ENCODE data around the gene NVL.

Gene NVL

DNA sequence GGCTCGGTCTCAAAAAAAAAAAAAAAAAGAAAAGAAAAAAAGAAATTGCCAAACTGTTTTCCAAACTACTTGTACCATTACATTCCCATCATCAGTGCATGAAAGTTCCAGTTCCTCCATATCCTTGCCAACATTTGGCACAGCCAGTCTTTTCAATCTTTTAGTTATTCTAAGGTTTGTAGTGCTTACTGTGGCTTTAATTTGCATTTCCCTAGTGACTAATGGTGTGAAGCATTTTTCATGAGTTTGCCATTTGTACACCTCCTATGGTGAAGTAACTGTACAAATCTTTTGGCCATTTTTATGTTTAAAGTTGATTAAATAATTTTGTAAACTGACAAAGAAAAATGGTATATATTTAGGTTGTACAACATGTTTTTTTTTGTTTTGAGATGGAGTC, 76.3 kb downstream of the NVL start:
- no peak overlapping the region for H3K27ac ChIP-seq (ENCODE audit: extremely low read depth, low read depth, low read length)
- H3K4me1 ChIP-seq (ENCODE audit: control insufficient read depth, insufficient read depth, low read length) = no peaks in the 10 kb centered on the region
- ChIA-PET CTCF (interaction anchor here (0.6 to 0.7 kb wide), 2 partner anchors 22 to 97 kb away, joined by 3 to 4 read pairs; no protein-coding TSS in a partner anchor), POLR2A (no interaction called here)
- TF ChIP-seq ZNF223 (tag by site-specific recombination; IDR thresholded peaks at IDR 0.05) = no peak
- TF ChIP-seq, protein P1, sequence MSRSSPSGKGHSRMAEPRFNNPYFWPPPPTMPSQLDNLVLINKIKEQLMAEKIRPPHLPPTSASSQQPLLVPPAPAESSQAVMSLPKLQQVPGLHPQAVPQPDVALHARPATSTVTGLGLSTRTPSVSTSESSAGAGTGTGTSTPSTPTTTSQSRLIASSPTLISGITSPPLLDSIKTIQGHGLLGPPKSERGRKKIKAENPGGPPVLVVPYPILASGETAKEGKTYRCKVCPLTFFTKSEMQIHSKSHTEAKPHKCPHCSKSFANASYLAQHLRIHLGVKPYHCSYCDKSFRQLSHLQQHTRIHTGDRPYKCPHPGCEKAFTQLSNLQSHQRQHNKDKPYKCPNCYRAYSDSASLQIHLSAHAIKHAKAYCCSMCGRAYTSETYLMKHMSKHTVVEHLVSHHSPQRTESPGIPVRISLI (tag by site-specific recombination; IDR thresholded peaks at IDR 0.05) = 0 out of 2 replicates have a peak, but pooled peaks have one; percentile 11
- H3K4me3 ChIP-seq (ENCODE audit: low read depth, low read length) = no peak overlapping the region
- H3K36me3 ChIP-seq (ENCODE audit: control insufficient read depth in 2 of 2, insufficient read depth in 1 of 2, low read length in 2 of 2) = peaks cover 16 to 33% of the 10 kb centered on the region in 2 experiments
- H3K9me3 ChIP-seq (ENCODE audit: control insufficient read depth, insufficient read depth, low read depth, low read length) = no peaks in the 10 kb centered on the region

GRCh38 chr1:224252479-224252878, 77.5 kb downstream of the NVL start:
- Histone ChIP-seq H3K36me3 (ENCODE audit: control insufficient read depth in 2 of 2, insufficient read depth in 1 of 2, low read length in 2 of 2) (peaks cover 28 to 31% of the 10 kb centered on the region in 2 experiments), H3K4me3 (ENCODE audit: low read depth, low read length) (no peak overlapping the region), H3K4me1 (ENCODE audit: control insufficient read depth, insufficient read depth, low read length) (no peaks in the 10 kb centered on the region), H3K9me3 (ENCODE audit: control insufficient read depth, insufficient read depth, low read depth, low read length) (no peaks in the 10 kb centered on the region), H3K27ac (ENCODE audit: extremely low read depth, low read depth, low read length) (no peak overlapping the region)
- TF ChIP-seq OVOL3 (tag by site-specific recombination; IDR thresholded peaks at IDR 0.05) (no peak), ZNF292 (tag by site-specific recombination; IDR thresholded peaks at IDR 0.05; ENCODE audit: borderline replicate concordance, low read depth) (no peak), AEBP2 (tag by site-specific recombination; IDR thresholded peaks at IDR 0.05; ENCODE audit: borderline replicate concordance) (no peak), ATF2 (tag by site-specific recombination; IDR thresholded peaks at IDR 0.05; ENCODE audit: low read depth) (no peak), GLIS2 (tag by site-specific recombination; IDR thresholded peaks at IDR 0.05) (no peak), ZNF600 (tag by site-specific recombination; IDR thresholded peaks at IDR 0.05) (no peak), ZNF785 (tag by site-specific recombination; IDR thresholded peaks at IDR 0.05) (no peak), ZNF521 (tag by site-specific recombination; IDR thresholded peaks at IDR 0.05) (no peak), ZNF629 (tag by site-specific recombination; IDR thresholded peaks at IDR 0.05) (no peak), ZNF138 (tag by site-specific recombination; IDR thresholded peaks at IDR 0.05; ENCODE audit: borderline replicate concordance) (no peak), ZNF473 (tag by site-specific recombination; IDR thresholded peaks at IDR 0.05) (no peak)
- TF ChIP-seq, protein P2, sequence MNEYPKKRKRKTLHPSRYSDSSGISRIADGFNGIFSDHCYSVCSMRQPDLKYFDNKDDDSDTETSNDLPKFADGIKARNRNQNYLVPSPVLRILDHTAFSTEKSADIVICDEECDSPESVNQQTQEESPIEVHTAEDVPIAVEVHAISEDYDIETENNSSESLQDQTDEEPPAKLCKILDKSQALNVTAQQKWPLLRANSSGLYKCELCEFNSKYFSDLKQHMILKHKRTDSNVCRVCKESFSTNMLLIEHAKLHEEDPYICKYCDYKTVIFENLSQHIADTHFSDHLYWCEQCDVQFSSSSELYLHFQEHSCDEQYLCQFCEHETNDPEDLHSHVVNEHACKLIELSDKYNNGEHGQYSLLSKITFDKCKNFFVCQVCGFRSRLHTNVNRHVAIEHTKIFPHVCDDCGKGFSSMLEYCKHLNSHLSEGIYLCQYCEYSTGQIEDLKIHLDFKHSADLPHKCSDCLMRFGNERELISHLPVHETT (tag by site-specific recombination; IDR thresholded peaks at IDR 0.05) = no peak
- TF ChIP-seq, protein P3, sequence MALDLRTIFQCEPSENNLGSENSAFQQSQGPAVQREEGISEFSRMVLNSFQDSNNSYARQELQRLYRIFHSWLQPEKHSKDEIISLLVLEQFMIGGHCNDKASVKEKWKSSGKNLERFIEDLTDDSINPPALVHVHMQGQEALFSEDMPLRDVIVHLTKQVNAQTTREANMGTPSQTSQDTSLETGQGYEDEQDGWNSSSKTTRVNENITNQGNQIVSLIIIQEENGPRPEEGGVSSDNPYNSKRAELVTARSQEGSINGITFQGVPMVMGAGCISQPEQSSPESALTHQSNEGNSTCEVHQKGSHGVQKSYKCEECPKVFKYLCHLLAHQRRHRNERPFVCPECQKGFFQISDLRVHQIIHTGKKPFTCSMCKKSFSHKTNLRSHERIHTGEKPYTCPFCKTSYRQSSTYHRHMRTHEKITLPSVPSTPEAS (tag by site-specific recombination; IDR thresholded peaks at IDR 0.05) = no peak
- POLR2A ChIA-PET = no interaction called here
- CTCF ChIA-PET = interaction anchor here (0.6 to 1.0 kb wide), 3 partner anchors 15 to 627 kb away, joined by 3 to 4 read pairs (median 3); no protein-coding TSS in a partner anchor

All from HEK293 (cell line).